Tongue (tissue), 2 donors: ENCODE data around the gene FBLN1. TPM values are rescaled to one million over a fixed set of nuclear protein-coding genes. Genes with fewer than 3 reads are reported as not detected.
A peak's percentile ranks its signal among the peaks of the same experiment; 100 is the strongest.
"Not testable (repeated sequence)": the region's sequence is repeated elsewhere in the genome, so short reads cannot be mapped to it uniquely, and the experiment has no call there.

ENCODE experiments used
- DNase-seq: peaks from one replicate; pipeline ENCODE4 v3.0.0-alpha.2; 2015
- total RNA-seq: library from RNA; depleted of rRNA; stranded (reverse); fragments of >200 nt; gene quantifications from one replicate; pipeline ENCODE4 v1.2.3, GENCODE V29; 2014

The FBLN1 gene
- total RNA-seq, 1 donor from 2014 or later: 115 TPM

- DNase-seq: no peak
Measured at GRCh38 chr22:45476814-45477213, 25.9 kb upstream of the FBLN1 start.

GRCh38 chr22:45477366-45478107 is 25.1 kb upstream of the FBLN1 start:
- DNase-seq: no peak

GRCh38 chr22:45478108-45478771 is 24.4 kb upstream of the FBLN1 start:
- peak; percentile 91 for DNase-seq

- no peak for DNase-seq
Measured at GRCh38 chr22:45480717-45481116, 22.0 kb upstream of the FBLN1 start.

- no peak for DNase-seq
Measured at GRCh38 chr22:45481661-45482060, 21.0 kb upstream of the FBLN1 start.

- DNase-seq: no peak
Measured at GRCh38 chr22:45482169-45482568, 20.5 kb upstream of the FBLN1 start.

- DNase-seq: no peak
Measured at GRCh38 chr22:45483319-45483718, 19.4 kb upstream of the FBLN1 start.

GRCh38 chr22:45483918-45484499 is 18.7 kb upstream of the FBLN1 start:
- no peak for DNase-seq

GRCh38 chr22:45484742-45485141 is 17.9 kb upstream of the FBLN1 start:
- DNase-seq: no peak

- DNase-seq: no peak
Measured at GRCh38 chr22:45485261-45485660, 17.4 kb upstream of the FBLN1 start.

- DNase-seq: no peak
Measured at GRCh38 chr22:45488764-45489370, 13.8 kb upstream of the FBLN1 start.

GRCh38 chr22:45490836-45491235 is 11.8 kb upstream of the FBLN1 start:
- no peak for DNase-seq

GRCh38 chr22:45491841-45492240 is 10.8 kb upstream of the FBLN1 start:
- no peak for DNase-seq

GRCh38 chr22:45493286-45493771 is 9.4 kb upstream of the FBLN1 start:
- peak; percentile 66 for DNase-seq

- not testable (repeated sequence) for DNase-seq
Measured at GRCh38 chr22:45494306-45494705, 8.4 kb upstream of the FBLN1 start.

GRCh38 chr22:45495616-45496015 is 7.1 kb upstream of the FBLN1 start:
- not testable (repeated sequence) for DNase-seq

- DNase-seq: no peak
Measured at GRCh38 chr22:45496451-45496941, 6.2 kb upstream of the FBLN1 start.

GRCh38 chr22:45497351-45498145 is 5.1 kb upstream of the FBLN1 start:
- DNase-seq: peak; percentile 46

- DNase-seq: peak; percentile 69
Measured at GRCh38 chr22:45499746-45500145, 2.9 kb upstream of the FBLN1 start.

- no peak for DNase-seq
Measured at GRCh38 chr22:45503050-45503815, 550 bp downstream of the FBLN1 start.

GRCh38 chr22:45503816-45504372 is 1.2 kb downstream of the FBLN1 start:
- no peak for DNase-seq
